ENCODE results near the gene USP47.

The USP47 gene

GRCh38 chr11:11983427-11983826, 141.7 kb downstream of the USP47 start:
- no peak for DNase-seq

DNA sequence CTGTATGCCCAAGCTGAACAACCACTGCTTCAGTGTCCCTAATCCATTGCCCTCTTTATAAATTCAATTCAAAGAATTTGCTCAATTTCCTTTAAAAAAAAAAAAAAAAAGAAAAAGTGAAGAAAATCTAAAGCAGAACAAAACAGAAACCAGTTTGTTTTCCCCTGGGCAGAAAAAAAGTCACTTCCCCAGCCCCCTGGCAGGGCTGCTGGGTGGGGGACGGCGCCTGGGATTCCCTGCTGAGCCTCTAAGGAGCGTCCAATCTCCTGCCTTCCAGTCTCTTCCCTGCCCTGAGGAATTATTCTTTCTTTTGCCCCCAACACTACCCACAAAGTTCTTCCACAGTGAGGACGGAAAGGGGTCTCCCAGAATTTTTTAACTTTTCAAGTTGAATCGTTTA, 142.8 kb downstream of the USP47 start:
- DNase-seq = no peak

DNA sequence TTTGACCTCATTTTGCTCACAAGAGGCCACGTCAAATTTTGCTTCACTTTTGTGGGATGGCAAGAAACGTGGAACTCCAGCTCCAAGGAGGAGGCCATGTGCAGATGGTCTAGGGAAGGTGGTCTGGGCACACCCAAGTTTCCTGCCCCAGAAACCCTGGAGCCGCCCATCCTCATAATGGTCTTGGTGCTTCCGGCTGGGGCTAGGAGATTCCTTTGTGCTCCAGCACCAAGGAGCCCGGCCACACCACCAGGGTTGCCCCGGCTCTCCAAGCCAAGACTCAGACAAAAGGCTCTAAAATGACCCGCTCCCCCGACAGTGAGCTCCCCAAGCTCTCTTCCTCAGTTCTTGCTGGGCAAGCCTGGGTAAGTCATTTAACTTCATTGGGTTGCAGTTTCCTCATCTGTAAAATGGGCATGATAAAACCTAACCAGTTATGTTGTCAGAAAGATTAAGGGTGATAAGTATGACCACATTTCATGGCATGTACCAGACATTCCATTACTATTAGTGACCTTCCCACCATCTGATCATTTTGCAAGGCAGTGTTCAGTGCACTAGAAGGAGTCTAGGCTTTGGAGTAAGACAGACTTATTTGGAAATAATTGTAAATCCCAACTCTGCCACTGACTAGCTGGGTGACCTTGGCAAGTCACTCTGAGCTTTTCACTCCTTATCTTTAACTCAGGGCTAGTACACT, 143.4 kb downstream of the USP47 start:
- DNase-seq = peak in 1 of 2 experiments; percentile 10

GRCh38 chr11:11985954-11986949, 144.5 kb downstream of the USP47 start:
- no peak for DNase-seq

- peak in 1 of 2 experiments; percentile 19 for DNase-seq
These were observed 145.8 kb downstream of the USP47 start for GRCh38 chr11:11987503-11988022.

DNA sequence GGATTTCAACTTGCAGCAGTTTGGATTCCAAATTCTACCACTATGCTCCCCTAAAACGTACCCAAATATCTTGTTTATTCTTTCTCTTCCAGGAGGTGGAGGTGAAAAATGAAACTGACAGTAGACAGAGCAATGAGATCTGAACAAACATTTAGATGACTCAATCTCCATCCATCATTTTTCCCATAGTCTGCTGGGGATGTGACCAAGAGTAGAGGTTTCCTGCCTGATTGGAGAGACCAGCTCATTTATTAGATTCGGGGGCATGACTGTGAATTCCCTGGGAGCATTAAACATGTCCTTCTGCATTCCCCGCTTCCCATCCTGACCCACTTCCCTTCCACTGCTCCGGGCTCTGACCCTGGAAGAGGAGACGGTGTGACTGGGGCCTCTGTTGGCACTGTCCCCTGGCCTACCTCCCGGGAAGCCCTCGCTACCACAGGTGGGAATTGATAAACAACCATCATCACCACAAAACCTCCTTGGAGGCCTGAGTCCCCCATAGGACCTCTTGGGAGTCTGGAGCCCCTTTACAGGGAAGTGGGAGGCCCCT, 146.4 kb downstream of the USP47 start:
- DNase-seq = peak in 1 of 2 experiments; percentile 5

- DNase-seq = peak in 1 of 2 experiments; percentile 0
These were observed 147.0 kb downstream of the USP47 start for GRCh38 chr11:11988681-11989261.

- no peak for DNase-seq
These were observed 148.3 kb downstream of the USP47 start for GRCh38 chr11:11989774-11990744.

DNA sequence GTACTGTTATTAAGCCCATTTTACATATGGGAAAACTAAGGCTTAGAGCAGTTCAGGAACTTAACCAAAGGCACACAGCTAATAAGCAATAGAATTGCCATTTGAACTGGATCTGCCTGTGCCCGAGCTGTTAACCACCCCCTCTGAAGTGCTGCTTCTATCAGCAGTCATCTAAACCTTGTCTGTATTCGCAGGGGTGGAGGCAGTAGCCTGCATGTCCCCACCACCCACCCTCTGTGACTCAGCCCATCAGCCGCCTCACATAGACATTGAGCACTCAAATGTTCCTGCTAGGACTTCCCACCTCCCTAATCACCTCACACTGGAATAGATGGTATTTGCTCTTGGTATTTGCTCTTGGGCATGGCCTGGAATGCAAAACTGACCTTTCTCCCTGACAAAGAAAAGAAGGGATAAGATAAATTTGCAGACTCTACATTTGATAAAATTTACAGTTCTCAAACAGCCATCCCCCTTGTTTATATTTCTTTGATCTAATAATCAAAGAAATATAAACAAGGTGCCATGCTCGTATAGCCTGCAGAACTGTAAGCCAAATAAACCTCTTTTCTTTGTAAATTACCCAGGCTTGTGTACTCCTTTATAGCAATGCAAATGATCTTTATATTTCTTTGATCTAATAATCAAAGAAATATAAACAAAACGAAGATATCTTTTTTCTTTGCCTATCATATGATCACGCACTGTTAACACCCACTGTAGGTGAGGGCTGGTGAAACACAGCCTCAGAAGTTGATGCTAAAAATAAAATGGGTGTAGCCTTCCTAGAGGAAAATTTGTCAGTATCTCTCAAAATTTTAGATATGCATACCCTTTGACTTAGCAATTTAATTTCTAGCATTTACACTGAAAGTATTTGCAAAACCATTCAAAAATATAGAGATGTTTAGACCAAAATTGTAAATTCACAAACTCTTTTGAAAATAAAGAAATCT, 150.8 kb downstream of the USP47 start:
- no peak for DNase-seq

GRCh38 chr11:11993839-11994238, 152.1 kb downstream of the USP47 start:
- no peak for DNase-seq

DNA sequence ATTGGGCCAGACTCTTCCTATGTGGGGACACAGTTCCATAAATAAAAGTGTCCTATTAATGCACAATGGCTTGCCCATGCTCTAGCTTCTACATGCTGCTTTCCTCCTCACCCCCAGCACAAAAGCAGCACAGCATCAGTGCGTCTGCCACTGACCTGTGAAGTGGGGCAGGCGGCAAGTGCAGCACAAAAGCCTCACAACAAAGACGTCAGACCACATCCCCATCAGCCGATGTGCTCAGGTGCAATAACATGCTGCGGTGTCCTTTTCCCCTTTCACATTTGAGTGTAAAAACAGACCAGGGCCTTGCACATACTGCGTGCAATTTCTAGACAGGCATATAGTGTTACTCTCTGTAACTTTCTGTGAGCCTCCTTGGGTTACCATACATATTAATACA, 153.8 kb downstream of the USP47 start:
- no peak for DNase-seq

DNA sequence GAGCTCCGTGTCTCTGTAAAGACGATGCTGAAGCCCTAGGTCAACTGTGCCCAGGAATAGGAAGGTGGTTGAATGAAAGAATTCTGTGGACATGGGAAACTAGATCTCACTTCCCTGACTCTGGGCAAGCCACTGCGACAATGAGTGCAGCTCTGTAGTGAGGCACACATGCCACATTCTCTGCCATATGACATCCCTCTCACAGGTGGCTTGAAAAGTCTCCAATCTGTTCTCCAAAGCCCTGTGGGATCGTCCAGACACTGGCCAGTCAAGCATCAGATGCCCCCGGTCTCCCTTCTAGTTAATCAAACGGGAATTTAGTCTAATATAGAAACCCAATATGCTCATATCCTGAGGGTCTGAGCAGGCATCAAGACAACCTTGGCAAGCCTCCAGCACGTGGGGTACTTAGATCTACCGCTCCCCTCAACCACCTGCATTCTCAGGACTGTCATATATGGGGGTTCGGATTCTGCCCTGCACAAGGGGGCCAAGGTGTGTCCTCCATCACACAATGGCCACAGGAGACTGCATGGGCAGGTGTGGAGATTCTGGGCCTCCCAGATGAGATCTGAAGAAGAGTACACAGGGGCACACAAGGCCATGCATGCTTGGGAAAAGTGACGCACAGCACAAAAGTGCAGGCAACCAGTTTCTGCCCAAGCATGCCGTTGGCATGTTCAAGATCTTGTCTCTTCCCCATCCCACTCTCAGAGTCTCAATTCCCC, 154.7 kb downstream of the USP47 start:
- DNase-seq = no peak

- no peak for DNase-seq
These were observed 155.2 kb downstream of the USP47 start for GRCh38 chr11:11997049-11997322.

DNA sequence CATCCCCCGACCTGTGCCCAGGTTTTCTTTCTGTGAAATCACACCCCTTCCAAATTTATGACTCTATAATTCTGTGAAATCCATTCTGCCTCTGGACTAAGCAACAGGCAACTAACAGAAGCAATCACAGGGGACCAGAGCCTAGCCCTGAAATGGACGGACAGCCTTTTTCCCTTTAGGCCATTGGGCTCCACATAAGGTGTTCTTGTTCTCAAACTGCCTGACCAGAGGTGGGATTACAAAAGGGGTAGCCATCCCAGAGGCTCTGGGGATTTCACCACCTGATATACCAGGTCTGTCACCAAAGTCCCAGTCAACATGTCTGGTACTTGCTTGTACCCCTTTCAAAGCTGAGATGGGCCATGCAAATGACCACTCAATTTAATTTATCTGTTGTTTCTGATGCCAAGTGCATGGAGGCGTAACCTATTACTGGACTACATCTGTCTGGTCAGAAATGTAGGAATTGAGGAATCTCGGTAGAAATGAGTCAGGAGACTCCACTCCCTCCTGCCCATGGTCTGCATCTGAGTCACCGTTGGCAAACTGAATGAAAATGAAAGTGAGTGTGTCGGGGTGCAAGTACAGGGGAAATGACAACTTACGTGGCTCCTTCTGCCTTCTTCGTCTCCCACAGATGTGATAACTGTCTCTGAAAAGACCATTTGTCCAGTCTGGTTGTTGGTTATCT, 156.5 kb downstream of the USP47 start:
- DNase-seq = no peak

- DNase-seq = no peak
These were observed 159.4 kb downstream of the USP47 start for GRCh38 chr11:12001186-12001585.

- DNase-seq = no peak
These were observed 161.6 kb downstream of the USP47 start for GRCh38 chr11:12003336-12003735.

GRCh38 chr11:12003815-12004214, 162.0 kb downstream of the USP47 start:
- no peak for DNase-seq

DNA sequence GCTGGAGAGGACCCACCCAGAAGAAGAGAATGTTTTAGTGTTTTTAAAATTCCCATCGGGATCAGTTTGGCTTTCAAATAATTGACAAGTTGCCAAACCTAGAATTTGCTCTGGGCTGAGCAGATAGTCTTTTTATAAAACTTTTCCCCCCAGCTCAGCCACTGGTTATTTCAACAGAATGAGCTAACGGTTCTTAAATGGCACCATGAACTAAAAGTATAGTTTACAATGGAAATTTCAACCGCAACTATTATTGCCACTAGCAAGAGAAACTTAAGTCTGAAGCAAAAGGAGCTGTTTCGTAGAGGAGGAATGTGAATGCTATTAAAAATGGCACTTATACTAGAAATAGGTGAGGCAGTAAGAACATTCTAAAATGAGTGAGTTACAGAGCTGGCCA, 163.3 kb downstream of the USP47 start:
- no peak for DNase-seq

DNA sequence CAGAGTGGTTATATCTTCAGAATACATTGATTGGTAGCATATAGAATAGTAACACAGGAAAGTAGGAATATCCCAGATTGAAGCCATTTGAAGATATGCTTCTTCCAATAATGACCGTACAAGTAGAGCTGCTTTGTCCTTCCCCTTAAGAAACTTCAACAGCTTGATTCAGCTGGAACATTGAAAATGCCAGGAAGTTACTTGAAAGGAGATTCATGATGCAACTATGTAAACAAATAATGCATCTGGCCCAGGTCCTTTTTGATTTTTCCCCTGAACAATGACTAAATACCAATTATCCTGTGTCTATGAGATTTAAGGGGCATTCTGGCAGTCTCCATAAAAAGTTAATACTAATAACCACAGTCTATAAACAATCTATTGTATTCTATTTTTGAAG, 163.7 kb downstream of the USP47 start:
- no peak for DNase-seq
